ENCODE results near the gene NPAS2.

Gene NPAS2

GRCh38 chr2:100822587-100823248 is 2.8 kb downstream of the NPAS2 start:
- peak in 1 of 2 experiments; percentile 9 for DNase-seq

- no peak for DNase-seq
Observed at GRCh38 chr2:100823665-100824438, 3.9 kb downstream of the NPAS2 start.

- DNase-seq: no peak
Observed at GRCh38 chr2:100824842-100825241, 4.9 kb downstream of the NPAS2 start.

GRCh38 chr2:100826494-100826893 is 6.6 kb downstream of the NPAS2 start:
- no peak for DNase-seq

GRCh38 chr2:100831158-100831750 is 11.3 kb downstream of the NPAS2 start:
- DNase-seq: no peak

GRCh38 chr2:100831831-100832230 is 11.9 kb downstream of the NPAS2 start:
- DNase-seq: no peak

- DNase-seq: no peak
Observed at GRCh38 chr2:100832885-100833284, 12.9 kb downstream of the NPAS2 start.

- no peak for DNase-seq
Observed at GRCh38 chr2:100833331-100833730, 13.4 kb downstream of the NPAS2 start.

- no peak for DNase-seq
Observed at GRCh38 chr2:100834221-100834620, 14.3 kb downstream of the NPAS2 start.

GRCh38 chr2:100835006-100835659 is 15.2 kb downstream of the NPAS2 start:
- DNase-seq: no peak

GRCh38 chr2:100840519-100840918 is 20.6 kb downstream of the NPAS2 start:
- DNase-seq: no peak

GRCh38 chr2:100842241-100842922 is 22.4 kb downstream of the NPAS2 start:
- DNase-seq: no peak

GRCh38 chr2:100844514-100844913 is 24.6 kb downstream of the NPAS2 start:
- no peak for DNase-seq

GRCh38 chr2:100845141-100845991 is 25.4 kb downstream of the NPAS2 start:
- DNase-seq: no peak

GRCh38 chr2:100846716-100847115 is 26.8 kb downstream of the NPAS2 start:
- DNase-seq: no peak

GRCh38 chr2:100852447-100852846 is 32.5 kb downstream of the NPAS2 start:
- DNase-seq: no peak

GRCh38 chr2:100852999-100853908 is 33.3 kb downstream of the NPAS2 start:
- DNase-seq: peak in 1 of 2 experiments; percentile 31

GRCh38 chr2:100853909-100854810 is 34.2 kb downstream of the NPAS2 start:
- no peak for DNase-seq

GRCh38 chr2:100855084-100855483 is 35.1 kb downstream of the NPAS2 start:
- DNase-seq: no peak

GRCh38 chr2:100855606-100856005 is 35.7 kb downstream of the NPAS2 start:
- DNase-seq: no peak
